Activated T-helper 9 cell treated with anti-CD3 and anti-CD28 coated beads, Interleukin-2, amount 50 U/mL, for 16 hours (primary cell): ENCODE data around the gene MACROD2.
"Not testable (repeated sequence)": the region's sequence is repeated elsewhere in the genome, so short reads cannot be mapped to it uniquely, and the experiment has no call there.

Experiments
- DNase-seq: peaks from one replicate; pipeline ENCODE4 v3.0.0-alpha.2; 2020; ENCODE audit warnings: low read depth

MACROD2 gene

DNA sequence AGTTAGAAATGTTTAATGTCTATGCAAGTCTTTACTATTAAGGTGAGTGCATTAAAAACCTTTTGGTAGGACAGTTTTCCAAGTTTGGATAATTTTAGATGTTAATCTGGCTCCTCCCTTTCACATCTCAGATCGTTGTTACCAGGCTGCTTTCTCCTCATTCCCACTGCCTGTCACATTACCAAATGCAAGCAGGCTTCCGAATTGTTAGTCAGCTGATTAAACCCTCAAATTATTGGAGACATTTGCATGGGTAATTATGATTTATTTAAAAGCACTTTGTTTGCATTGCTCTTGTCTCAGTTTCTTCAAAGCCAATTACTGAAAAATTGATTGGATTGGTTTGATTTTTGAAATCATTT, 1761.4 kb downstream of the MACROD2 start:
- DNase-seq: no peak

- no peak for DNase-seq
Measured at GRCh38 chr20:15759594-15759993, 1764.3 kb downstream of the MACROD2 start.

DNA sequence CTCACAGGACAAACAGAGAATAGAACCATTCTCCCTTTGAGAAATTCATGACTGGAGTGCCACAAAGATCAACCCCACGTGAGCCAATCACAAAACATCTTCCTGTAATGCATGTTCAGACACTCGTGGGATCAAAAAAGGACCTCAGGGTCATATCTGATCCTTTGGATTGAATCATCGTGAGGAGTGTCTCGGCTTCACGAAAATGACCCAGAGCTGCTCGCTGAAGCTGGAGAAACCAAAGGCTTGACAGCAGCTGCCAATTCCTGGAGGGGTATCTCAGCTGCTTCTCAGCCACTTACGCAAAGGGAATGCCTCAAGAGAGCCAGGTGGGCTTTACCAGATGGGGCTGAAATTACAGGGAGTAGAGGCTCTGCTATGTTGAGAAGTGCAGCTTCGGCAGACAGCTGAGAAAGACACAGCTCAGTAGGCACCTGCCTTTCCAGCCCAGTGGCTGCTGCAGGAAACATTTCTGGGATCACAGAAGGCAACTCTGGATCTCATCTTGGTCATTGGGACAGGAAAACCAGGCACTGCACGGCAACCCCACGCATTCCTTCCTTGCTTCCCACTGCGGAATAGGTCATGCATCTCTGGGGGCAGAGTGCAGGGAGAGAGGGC, 1764.8 kb downstream of the MACROD2 start:
- no peak for DNase-seq

DNA sequence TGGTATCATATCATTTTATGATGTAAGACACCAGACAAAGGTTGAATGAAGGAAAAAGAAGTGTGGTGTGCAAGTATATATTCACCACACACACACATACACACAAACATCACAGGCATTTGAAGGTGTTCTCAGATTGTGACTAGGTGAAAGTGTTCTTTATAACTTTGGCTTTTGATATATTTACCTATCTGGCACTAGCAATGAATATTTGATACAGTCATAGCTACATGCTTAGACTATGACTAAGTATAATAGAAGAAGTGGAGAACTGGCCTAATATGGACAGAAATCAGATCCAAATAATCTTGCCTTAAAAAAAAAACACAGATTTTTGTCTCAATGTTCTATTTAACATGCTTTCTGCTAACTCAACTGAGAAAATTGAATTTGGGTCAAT, 1768.0 kb downstream of the MACROD2 start:
- no peak for DNase-seq

GRCh38 chr20:15767586-15767985, 1772.3 kb downstream of the MACROD2 start:
- no peak for DNase-seq

- no peak for DNase-seq
Measured at GRCh38 chr20:15767999-15768741, 1772.9 kb downstream of the MACROD2 start.

GRCh38 chr20:15772826-15773225, 1777.5 kb downstream of the MACROD2 start:
- no peak for DNase-seq

- DNase-seq: no peak
Measured at GRCh38 chr20:15774926-15775325, 1779.6 kb downstream of the MACROD2 start.

DNA sequence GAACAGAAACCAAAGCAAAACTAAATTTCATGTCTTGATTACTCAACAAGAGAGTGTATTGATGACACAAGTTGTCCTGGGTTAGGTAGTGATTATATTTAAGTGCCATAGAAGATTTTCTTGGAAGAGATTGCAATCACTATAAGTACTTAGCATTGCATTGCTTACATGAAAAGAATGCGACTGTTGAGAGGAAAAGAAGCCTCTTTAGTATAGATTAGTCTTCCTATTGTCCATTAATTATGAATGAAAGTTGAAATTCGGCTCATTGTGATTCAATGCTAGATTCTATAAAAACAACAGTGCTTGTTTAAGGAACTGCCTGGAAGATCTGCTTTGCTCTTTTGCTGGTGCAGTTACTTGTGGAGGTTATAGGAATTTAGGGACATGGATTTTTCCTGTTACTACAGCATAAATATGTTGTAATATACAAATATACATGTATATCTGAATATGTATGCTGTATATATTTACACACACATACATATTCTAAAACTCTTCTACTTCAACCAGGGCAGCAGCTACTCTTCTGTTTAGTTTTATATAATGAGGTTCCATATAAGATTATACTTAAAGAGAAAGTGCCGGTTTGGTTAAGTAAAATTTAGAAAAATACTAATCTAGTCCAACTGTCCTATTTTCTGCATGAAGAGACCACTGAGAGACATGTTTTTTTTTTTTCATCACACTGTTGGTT, 1781.6 kb downstream of the MACROD2 start:
- DNase-seq: no peak

GRCh38 chr20:15784020-15784419, 1788.7 kb downstream of the MACROD2 start:
- no peak for DNase-seq

DNA sequence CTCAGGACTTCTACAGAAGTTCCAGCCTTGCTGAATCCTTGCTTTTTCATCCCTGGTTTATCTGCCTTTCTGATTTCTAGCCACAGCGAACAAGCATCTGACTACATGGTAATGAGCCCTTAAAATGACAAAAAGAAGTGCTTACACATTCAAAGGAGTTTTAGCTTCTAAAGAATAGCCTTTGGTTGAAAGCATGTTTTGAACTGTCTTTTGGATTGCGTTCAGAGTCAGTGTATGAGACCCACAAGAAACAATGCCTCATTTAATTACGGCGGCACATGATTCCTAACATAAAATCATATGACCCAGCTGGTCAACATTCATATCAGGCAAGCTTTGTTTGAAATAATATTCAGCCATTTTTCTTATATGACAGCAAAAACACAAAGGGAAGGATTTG, 1793.8 kb downstream of the MACROD2 start:
- no peak for DNase-seq

- DNase-seq: no peak
Measured at GRCh38 chr20:15792855-15793254, 1797.5 kb downstream of the MACROD2 start.

DNA sequence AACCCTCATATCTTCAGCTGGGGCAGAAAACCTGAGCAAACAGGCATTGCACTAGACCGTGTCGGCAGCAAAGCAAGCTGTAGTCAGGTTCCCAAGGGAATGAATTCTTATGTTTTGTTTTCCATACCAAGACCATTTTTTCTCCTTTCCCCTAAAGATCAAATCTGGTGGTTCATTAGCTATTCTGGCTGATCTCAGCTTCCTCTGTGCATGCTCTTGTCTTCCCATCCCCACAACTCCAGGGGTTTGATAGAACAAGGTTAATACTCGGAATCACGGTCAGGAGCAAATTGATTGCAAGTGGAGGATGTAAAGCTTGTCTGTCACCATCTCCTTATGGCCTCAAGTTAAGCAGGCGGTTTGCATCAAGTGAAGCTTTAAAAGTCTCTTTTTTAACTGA, 1799.1 kb downstream of the MACROD2 start:
- DNase-seq: no peak

GRCh38 chr20:15795305-15796019, 1800.1 kb downstream of the MACROD2 start:
- no peak for DNase-seq

DNA sequence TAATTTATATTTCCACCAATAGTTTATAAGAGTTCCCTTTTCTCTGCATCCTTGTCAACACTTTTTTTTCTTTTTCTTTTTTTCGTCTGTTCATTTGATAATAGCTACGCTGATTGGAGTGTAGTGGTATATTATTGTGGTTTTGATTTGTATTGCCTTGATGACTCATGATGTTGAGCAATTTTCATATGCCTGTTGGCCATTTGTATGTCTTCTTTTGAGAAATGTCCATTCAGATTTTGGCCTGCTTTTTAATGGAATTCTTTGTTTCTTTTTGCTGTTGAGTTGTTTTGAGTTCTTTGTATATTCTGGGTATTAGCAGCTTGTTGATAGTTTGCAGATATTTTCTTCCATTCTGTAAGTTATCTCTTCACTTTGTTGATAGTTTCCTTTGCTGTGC, 1804.6 kb downstream of the MACROD2 start:
- no peak for DNase-seq

DNA sequence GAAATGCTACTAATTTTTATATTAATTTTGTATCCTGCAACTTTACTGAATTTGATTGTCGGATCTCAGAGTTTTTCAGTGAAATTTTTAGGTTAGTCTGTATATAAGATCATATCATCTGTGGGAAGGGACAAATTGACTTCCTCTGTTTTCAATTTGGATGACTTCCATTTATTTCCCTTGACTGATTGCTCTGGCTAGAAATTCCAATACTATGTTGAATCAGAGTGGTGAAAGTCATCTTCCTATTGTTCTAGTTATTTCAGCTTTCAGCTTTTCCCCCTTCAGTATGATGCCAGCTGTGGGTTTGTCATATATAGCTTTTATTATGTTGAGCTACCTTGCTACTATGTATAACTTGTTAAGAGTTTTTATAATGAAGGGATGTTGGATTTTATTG, 1806.7 kb downstream of the MACROD2 start:
- no peak for DNase-seq

DNA sequence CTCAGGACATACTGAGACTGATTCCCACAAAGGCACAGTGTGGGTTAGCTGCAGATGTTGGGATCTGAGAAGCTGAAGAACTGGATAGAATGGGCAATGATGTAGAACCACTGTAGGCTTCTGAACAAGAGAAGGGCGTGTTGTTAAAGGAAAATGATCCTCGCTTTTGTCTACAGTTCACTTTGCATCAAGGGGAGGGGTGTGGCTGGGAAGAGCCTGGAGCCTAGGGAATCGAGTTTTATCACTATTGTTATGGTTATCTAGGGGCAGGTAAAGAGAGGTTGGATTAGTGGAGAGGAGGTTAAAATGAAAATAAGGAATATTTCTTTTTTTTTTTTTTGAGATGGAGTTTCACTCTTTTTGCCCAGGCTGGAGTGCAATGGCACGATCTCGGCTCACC, 1809.8 kb downstream of the MACROD2 start:
- DNase-seq: no peak

DNA sequence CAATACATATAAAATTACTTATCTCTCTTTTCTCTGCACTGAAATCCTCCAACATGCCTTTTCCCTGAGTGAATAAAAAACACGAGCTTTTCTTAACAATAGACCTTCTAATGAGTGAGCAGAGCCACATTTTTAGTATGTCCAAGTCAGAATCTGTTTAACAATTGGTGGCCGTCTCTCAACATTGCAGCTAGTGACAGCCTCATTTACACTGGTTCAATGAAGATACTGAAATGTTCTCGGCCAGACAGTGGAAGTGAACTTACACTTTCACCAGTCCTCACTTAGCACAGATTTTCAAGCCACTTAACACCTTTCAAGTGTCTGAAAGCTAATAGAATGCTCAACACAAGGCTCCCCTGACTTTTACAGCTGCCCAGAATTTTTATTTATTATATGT, 1810.8 kb downstream of the MACROD2 start:
- DNase-seq: no peak

DNA sequence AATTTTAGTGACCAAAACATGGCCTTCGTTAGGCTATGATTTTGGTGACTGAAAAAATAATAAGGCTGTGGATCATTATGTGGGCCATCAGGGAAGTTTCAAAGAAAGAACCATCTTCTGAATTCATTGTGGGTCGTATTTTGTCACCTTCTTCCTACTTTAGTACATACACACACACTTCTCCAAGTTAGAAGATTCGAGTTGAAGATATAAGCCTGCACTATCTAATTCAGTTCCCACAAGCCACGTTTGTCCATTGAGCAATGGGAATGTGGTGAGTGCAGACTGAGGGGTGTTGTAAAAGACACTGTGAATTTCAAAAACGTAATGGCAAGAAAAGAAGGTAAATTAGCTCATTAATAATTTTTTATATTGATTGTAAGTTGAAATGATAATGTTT, 1812.0 kb downstream of the MACROD2 start:
- no peak for DNase-seq

DNA sequence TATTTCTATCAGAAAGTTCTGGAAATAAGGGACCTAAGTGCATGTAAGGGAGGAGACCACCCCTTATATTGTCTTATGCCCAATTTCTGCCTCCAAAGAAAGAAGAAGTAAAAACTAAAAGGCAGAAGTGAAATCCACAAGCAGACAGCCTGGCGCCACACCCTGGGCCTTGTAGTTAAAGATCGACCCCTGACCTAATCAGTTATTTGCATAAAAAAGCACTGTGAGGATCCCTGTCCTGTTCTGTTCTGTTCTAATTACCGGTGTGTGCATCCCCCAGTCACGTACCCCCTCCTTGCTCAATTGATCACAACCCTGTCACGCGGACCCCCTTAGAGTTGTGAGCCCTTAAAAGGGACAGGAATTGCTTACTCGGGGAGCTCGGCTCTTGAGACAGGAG, 1812.5 kb downstream of the MACROD2 start:
- DNase-seq: not testable (repeated sequence)

DNA sequence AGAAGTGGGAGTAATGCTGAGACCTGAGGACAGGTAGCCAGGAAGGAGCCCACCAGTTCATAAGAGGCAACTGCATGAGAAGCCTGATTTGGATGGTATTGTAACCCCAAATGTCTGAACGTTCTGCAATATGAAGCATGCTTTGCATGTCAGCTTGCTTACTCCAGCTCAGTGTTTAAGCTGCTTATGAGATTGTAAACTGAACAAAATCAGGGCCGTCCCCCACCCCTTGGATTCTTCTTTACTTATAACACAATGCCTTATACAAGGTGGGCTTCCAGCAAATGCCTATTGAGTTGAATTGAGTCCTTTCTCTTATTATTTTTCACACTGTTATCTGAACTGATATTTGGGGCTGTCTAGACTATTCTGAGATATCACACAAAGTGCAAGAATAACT, 1816.6 kb downstream of the MACROD2 start:
- no peak for DNase-seq

GRCh38 chr20:15812696-15813095, 1817.4 kb downstream of the MACROD2 start:
- no peak for DNase-seq

GRCh38 chr20:15814360-15814759, 1819.0 kb downstream of the MACROD2 start:
- DNase-seq: no peak
